Measurements from ENCODE around the gene PCOLCE2. TPM values are rescaled to one million over a fixed set of nuclear protein-coding genes. Genes with fewer than 3 reads are reported as not detected.

Gene PCOLCE2
- total RNA-seq, 1 donor: 21.4 TPM

- DNase-seq (ENCODE audit: insufficient read length, low spot score, missing footprints): no peak
- no peaks in the 10 kb centered on the region for H3K9me3 ChIP-seq (ENCODE audit: low read depth, low read length)
- H3K4me1 ChIP-seq (ENCODE audit: insufficient read depth, low read length): peaks cover 18% of the 10 kb centered on the region
- no peak overlapping the region for H3K4me2 ChIP-seq (ENCODE audit: insufficient read depth, low read length)
- H4K20me1 ChIP-seq (ENCODE audit: insufficient read depth, low read length): no peaks in the 10 kb centered on the region
- no peak overlapping the region for H3K27ac ChIP-seq (ENCODE audit: low read depth, low read length)
- H3K4me3 ChIP-seq (ENCODE audit: insufficient read depth, low read length): no peak overlapping the region
- H2AFZ ChIP-seq (ENCODE audit: low read length): no peak overlapping the region
- no peaks in the 10 kb centered on the region for H3K27me3 ChIP-seq (ENCODE audit: insufficient read depth, low read length)
- no peaks in the 10 kb centered on the region for H3K79me2 ChIP-seq (ENCODE audit: insufficient read depth, low read length)
- H3K36me3 ChIP-seq (ENCODE audit: insufficient read depth, low read length): no peaks in the 10 kb centered on the region
- TF ChIP-seq, protein P1, sequence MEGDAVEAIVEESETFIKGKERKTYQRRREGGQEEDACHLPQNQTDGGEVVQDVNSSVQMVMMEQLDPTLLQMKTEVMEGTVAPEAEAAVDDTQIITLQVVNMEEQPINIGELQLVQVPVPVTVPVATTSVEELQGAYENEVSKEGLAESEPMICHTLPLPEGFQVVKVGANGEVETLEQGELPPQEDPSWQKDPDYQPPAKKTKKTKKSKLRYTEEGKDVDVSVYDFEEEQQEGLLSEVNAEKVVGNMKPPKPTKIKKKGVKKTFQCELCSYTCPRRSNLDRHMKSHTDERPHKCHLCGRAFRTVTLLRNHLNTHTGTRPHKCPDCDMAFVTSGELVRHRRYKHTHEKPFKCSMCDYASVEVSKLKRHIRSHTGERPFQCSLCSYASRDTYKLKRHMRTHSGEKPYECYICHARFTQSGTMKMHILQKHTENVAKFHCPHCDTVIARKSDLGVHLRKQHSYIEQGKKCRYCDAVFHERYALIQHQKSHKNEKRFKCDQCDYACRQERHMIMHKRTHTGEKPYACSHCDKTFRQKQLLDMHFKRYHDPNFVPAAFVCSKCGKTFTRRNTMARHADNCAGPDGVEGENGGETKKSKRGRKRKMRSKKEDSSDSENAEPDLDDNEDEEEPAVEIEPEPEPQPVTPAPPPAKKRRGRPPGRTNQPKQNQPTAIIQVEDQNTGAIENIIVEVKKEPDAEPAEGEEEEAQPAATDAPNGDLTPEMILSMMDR (IDR thresholded peaks at IDR 0.05; ENCODE audit: extremely low read depth, low read depth, low read length): no peak
These were observed 41.9 kb downstream of the PCOLCE2 start for GRCh38 chr3:142846779-142847577.

- Histone ChIP-seq H3K9me3 (ENCODE audit: low read depth, low read length) (no peaks in the 10 kb centered on the region), H4K20me1 (ENCODE audit: insufficient read depth, low read length) (no peaks in the 10 kb centered on the region), H3K27me3 (ENCODE audit: insufficient read depth, low read length) (no peaks in the 10 kb centered on the region), H3K79me2 (ENCODE audit: insufficient read depth, low read length) (no peaks in the 10 kb centered on the region), H3K36me3 (ENCODE audit: insufficient read depth, low read length) (no peaks in the 10 kb centered on the region), H3K4me2 (ENCODE audit: insufficient read depth, low read length) (no peak overlapping the region), H2AFZ (ENCODE audit: low read length) (peak overlapping the region; percentile 57), H3K4me1 (ENCODE audit: insufficient read depth, low read length) (peaks cover under 1% of the 10 kb centered on the region), H3K4me3 (ENCODE audit: insufficient read depth, low read length) (no peak overlapping the region), H3K27ac (ENCODE audit: low read depth, low read length) (no peak overlapping the region)
- peak; percentile 69 for DNase-seq (ENCODE audit: insufficient read length, low spot score, missing footprints)
- TF ChIP-seq, protein P1 (IDR thresholded peaks at IDR 0.05; ENCODE audit: extremely low read depth, low read depth, low read length): peak; percentile 68
These were observed 44.4 kb downstream of the PCOLCE2 start for GRCh38 chr3:142844339-142844977.

DNA sequence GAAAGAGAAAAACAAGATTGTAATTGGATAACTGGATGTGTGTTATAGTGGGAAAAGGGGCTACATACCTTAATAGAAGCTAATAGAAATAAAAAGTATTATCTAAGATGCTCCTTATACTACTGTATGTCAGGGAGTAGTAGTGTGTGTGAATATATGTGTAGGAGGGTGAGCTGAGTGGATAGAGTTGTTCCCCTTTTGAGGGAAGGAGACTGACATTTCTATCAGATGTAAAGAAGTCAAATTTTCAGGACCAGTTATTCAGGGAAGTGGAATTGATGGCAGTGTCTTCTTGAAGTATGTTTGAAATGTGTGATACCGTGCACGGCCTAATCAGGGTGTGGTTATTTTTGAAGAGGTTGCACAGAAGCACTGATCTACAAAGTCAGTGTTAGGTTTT, 49.1 kb downstream of the PCOLCE2 start:
- H3K27me3 ChIP-seq (ENCODE audit: insufficient read depth, low read length): no peaks in the 10 kb centered on the region
- H3K9me3 ChIP-seq (ENCODE audit: low read depth, low read length): no peaks in the 10 kb centered on the region
- no peak overlapping the region for H3K27ac ChIP-seq (ENCODE audit: low read depth, low read length)
- H3K4me1 ChIP-seq (ENCODE audit: insufficient read depth, low read length): no peaks in the 10 kb centered on the region
- H4K20me1 ChIP-seq (ENCODE audit: insufficient read depth, low read length): no peaks in the 10 kb centered on the region
- no peak overlapping the region for H2AFZ ChIP-seq (ENCODE audit: low read length)
- peaks cover 4% of the 10 kb centered on the region for H3K36me3 ChIP-seq (ENCODE audit: insufficient read depth, low read length)
- TF ChIP-seq, protein P1 (IDR thresholded peaks at IDR 0.05; ENCODE audit: extremely low read depth, low read depth, low read length): no peak
- DNase-seq (ENCODE audit: insufficient read length, low spot score, missing footprints): no peak
- H3K4me2 ChIP-seq (ENCODE audit: insufficient read depth, low read length): no peak overlapping the region
- no peaks in the 10 kb centered on the region for H3K79me2 ChIP-seq (ENCODE audit: insufficient read depth, low read length)
- no peak overlapping the region for H3K4me3 ChIP-seq (ENCODE audit: insufficient read depth, low read length)

DNA sequence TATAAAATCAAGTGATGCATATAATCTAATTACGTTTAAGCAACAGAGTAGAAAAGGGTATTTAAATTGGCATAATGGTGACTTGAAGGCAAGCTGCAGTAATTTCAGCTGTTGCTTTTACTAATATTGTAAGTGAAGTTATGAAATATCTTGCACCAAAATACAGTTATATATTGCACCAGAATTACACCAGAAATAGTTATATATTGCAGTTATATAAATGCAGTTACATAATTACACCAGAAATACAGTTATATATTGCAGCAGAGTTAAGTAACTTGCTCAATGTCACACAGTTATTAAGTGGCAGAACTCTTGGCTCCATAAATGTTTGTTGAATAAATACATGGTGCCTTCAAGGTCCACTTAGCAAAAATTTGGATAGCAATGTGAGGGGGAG, 51.4 kb downstream of the PCOLCE2 start:
- H3K36me3 ChIP-seq (ENCODE audit: insufficient read depth, low read length): peaks cover 4% of the 10 kb centered on the region

More for the DNA sequence above, 51.4 kb downstream of the PCOLCE2 start:
- Histone ChIP-seq H3K4me2 (ENCODE audit: insufficient read depth, low read length) (no peak overlapping the region), H2AFZ (ENCODE audit: low read length) (no peak overlapping the region), H3K27ac (ENCODE audit: low read depth, low read length) (no peak overlapping the region), H3K4me1 (ENCODE audit: insufficient read depth, low read length) (no peaks in the 10 kb centered on the region), H3K79me2 (ENCODE audit: insufficient read depth, low read length) (no peaks in the 10 kb centered on the region), H3K4me3 (ENCODE audit: insufficient read depth, low read length) (no peak overlapping the region), H4K20me1 (ENCODE audit: insufficient read depth, low read length) (no peaks in the 10 kb centered on the region), H3K27me3 (ENCODE audit: insufficient read depth, low read length) (no peaks in the 10 kb centered on the region), H3K9me3 (ENCODE audit: low read depth, low read length) (no peaks in the 10 kb centered on the region)
- DNase-seq (ENCODE audit: insufficient read length, low spot score, missing footprints): no peak
- TF ChIP-seq, protein P1 (IDR thresholded peaks at IDR 0.05; ENCODE audit: extremely low read depth, low read depth, low read length): no peak

Data from osteoblast (primary cell).